Measurements from ENCODE around the gene NF1.

Gene NF1

GRCh38 chr17:31163091-31163781 lies 68.5 kb downstream of the NF1 start:
- H3K27ac ChIP-seq (ENCODE audit: low read depth, low read length) = no peak overlapping the region
- no peaks in the 10 kb centered on the region for H3K36me3 ChIP-seq (ENCODE audit: control insufficient read depth, insufficient read depth, low read length)
- DNase-seq = no peak
- H3K27me3 ChIP-seq (ENCODE audit: insufficient read depth, low read length, poor library complexity) = no peaks in the 10 kb centered on the region
- H2BK15ac ChIP-seq (replicated peaks; ENCODE audit: low read depth) = no peak overlapping the region
- no peaks in the 10 kb centered on the region for H3K79me1 ChIP-seq (ENCODE audit: low read length)
- no peak overlapping the region for H3K4me3 ChIP-seq (ENCODE audit: low read length)
- no peaks in the 10 kb centered on the region for H3K4me1 ChIP-seq (ENCODE audit: control insufficient read depth, low read depth, low read length)
- no peak overlapping the region for H3K56ac ChIP-seq (ENCODE audit: low read length)
- H2BK5ac ChIP-seq (ENCODE audit: low read length) = no peak overlapping the region
- H3K18ac ChIP-seq (ENCODE audit: low read length) = no peak overlapping the region
- no peak overlapping the region for H4K8ac ChIP-seq (ENCODE audit: low read depth, low read length)
- no peak overlapping the region for H4K5ac ChIP-seq (ENCODE audit: low read length)
- no peak overlapping the region for H2BK120ac ChIP-seq (ENCODE audit: low read depth, low read length)
- H3K23ac ChIP-seq (ENCODE audit: low read length) = no peak overlapping the region
- H2AK5ac ChIP-seq (ENCODE audit: low read length) = no peak overlapping the region
- no peak overlapping the region for H3K4me2 ChIP-seq (ENCODE audit: low read length)
- WGBS (ENCODE audit: extremely low coverage, insufficient coverage, low lambda C conversion rate) = 100% methylated on average over 1 of the region's 7 CpGs
- no peak overlapping the region for H3K9ac ChIP-seq (ENCODE audit: low read length)
- H3K79me2 ChIP-seq (ENCODE audit: control insufficient read depth, insufficient read depth, low read length) = no peaks in the 10 kb centered on the region
- no peak overlapping the region for H3K4ac ChIP-seq (ENCODE audit: low read depth, low read length)

- Histone ChIP-seq H2AK5ac (ENCODE audit: low read length) (no peak overlapping the region), H3K36me3 (ENCODE audit: control insufficient read depth, insufficient read depth, low read length) (no peaks in the 10 kb centered on the region), H4K5ac (ENCODE audit: low read length) (no peak overlapping the region), H3K4ac (ENCODE audit: low read depth, low read length) (no peak overlapping the region), H3K4me1 (ENCODE audit: control insufficient read depth, low read depth, low read length) (no peaks in the 10 kb centered on the region), H3K9ac (ENCODE audit: low read length) (no peak overlapping the region), H4K8ac (ENCODE audit: low read depth, low read length) (no peak overlapping the region), H3K23ac (ENCODE audit: low read length) (no peak overlapping the region), H2BK120ac (ENCODE audit: low read depth, low read length) (no peak overlapping the region), H3K79me1 (ENCODE audit: low read length) (no peaks in the 10 kb centered on the region), H3K18ac (ENCODE audit: low read length) (no peak overlapping the region), H3K4me2 (ENCODE audit: low read length) (no peak overlapping the region), H3K27ac (ENCODE audit: low read depth, low read length) (no peak overlapping the region), H2BK15ac (replicated peaks; ENCODE audit: low read depth) (no peak overlapping the region), H3K4me3 (ENCODE audit: low read length) (no peak overlapping the region), H3K27me3 (ENCODE audit: insufficient read depth, low read length, poor library complexity) (no peaks in the 10 kb centered on the region), H3K79me2 (ENCODE audit: control insufficient read depth, insufficient read depth, low read length) (no peaks in the 10 kb centered on the region), H3K56ac (ENCODE audit: low read length) (no peak overlapping the region), H2BK5ac (ENCODE audit: low read length) (no peak overlapping the region)
- no peak for DNase-seq
- 100% methylated on average over 1 of the region's 3 CpGs for WGBS (ENCODE audit: extremely low coverage, insufficient coverage, low lambda C conversion rate)
Measured at GRCh38 chr17:31167111-31167510, 72.3 kb downstream of the NF1 start.

- Histone ChIP-seq H2BK5ac (ENCODE audit: low read length) (no peak overlapping the region), H4K8ac (ENCODE audit: low read depth, low read length) (no peak overlapping the region), H3K9ac (ENCODE audit: low read length) (no peak overlapping the region), H2BK15ac (replicated peaks; ENCODE audit: low read depth) (no peak overlapping the region), H3K79me1 (ENCODE audit: low read length) (no peaks in the 10 kb centered on the region), H3K27me3 (ENCODE audit: insufficient read depth, low read length, poor library complexity) (no peaks in the 10 kb centered on the region), H3K4me3 (ENCODE audit: low read length) (no peak overlapping the region), H4K5ac (ENCODE audit: low read length) (no peak overlapping the region), H2BK120ac (ENCODE audit: low read depth, low read length) (no peak overlapping the region), H3K23ac (ENCODE audit: low read length) (no peak overlapping the region), H3K18ac (ENCODE audit: low read length) (no peak overlapping the region), H3K79me2 (ENCODE audit: control insufficient read depth, insufficient read depth, low read length) (no peaks in the 10 kb centered on the region), H2AK5ac (ENCODE audit: low read length) (no peak overlapping the region), H3K4me1 (ENCODE audit: control insufficient read depth, low read depth, low read length) (no peaks in the 10 kb centered on the region), H3K4ac (ENCODE audit: low read depth, low read length) (no peak overlapping the region), H3K36me3 (ENCODE audit: control insufficient read depth, insufficient read depth, low read length) (no peaks in the 10 kb centered on the region), H3K4me2 (ENCODE audit: low read length) (no peak overlapping the region), H3K56ac (ENCODE audit: low read length) (no peak overlapping the region), H3K27ac (ENCODE audit: low read depth, low read length) (no peak overlapping the region)
- no peak for DNase-seq
Measured at GRCh38 chr17:31171701-31172100, 76.9 kb downstream of the NF1 start.

- no CpG with 5 or more reads among the region's 7 CpGs for WGBS (ENCODE audit: extremely low coverage, insufficient coverage, low lambda C conversion rate)
- no peak overlapping the region for H2BK15ac ChIP-seq (replicated peaks; ENCODE audit: low read depth)
- H3K79me2 ChIP-seq (ENCODE audit: control insufficient read depth, insufficient read depth, low read length) = no peaks in the 10 kb centered on the region
- no peak for DNase-seq
- no peak overlapping the region for H3K18ac ChIP-seq (ENCODE audit: low read length)
- H3K4me1 ChIP-seq (ENCODE audit: control insufficient read depth, low read depth, low read length) = no peaks in the 10 kb centered on the region
- H3K9ac ChIP-seq (ENCODE audit: low read length) = no peak overlapping the region
- H2BK120ac ChIP-seq (ENCODE audit: low read depth, low read length) = no peak overlapping the region
- no peak overlapping the region for H3K4me3 ChIP-seq (ENCODE audit: low read length)
- no peak overlapping the region for H2BK5ac ChIP-seq (ENCODE audit: low read length)
- H4K5ac ChIP-seq (ENCODE audit: low read length) = no peak overlapping the region
- H3K36me3 ChIP-seq (ENCODE audit: control insufficient read depth, insufficient read depth, low read length) = no peaks in the 10 kb centered on the region
- no peak overlapping the region for H3K4me2 ChIP-seq (ENCODE audit: low read length)
- H2AK5ac ChIP-seq (ENCODE audit: low read length) = no peak overlapping the region
- H3K79me1 ChIP-seq (ENCODE audit: low read length) = no peaks in the 10 kb centered on the region
- no peaks in the 10 kb centered on the region for H3K27me3 ChIP-seq (ENCODE audit: insufficient read depth, low read length, poor library complexity)
- H3K27ac ChIP-seq (ENCODE audit: low read depth, low read length) = no peak overlapping the region
- H4K8ac ChIP-seq (ENCODE audit: low read depth, low read length) = no peak overlapping the region
- no peak overlapping the region for H3K23ac ChIP-seq (ENCODE audit: low read length)
- H3K4ac ChIP-seq (ENCODE audit: low read depth, low read length) = no peak overlapping the region
- H3K56ac ChIP-seq (ENCODE audit: low read length) = no peak overlapping the region
Measured at GRCh38 chr17:31172388-31172787, 77.6 kb downstream of the NF1 start.

- Histone ChIP-seq H2BK15ac (replicated peaks; ENCODE audit: low read depth) (no peak overlapping the region), H3K79me2 (ENCODE audit: control insufficient read depth, insufficient read depth, low read length) (no peaks in the 10 kb centered on the region), H2BK5ac (ENCODE audit: low read length) (no peak overlapping the region), H3K18ac (ENCODE audit: low read length) (no peak overlapping the region), H2BK120ac (ENCODE audit: low read depth, low read length) (no peak overlapping the region), H3K79me1 (ENCODE audit: low read length) (no peaks in the 10 kb centered on the region), H3K27ac (ENCODE audit: low read depth, low read length) (no peak overlapping the region), H3K4me2 (ENCODE audit: low read length) (no peak overlapping the region), H3K56ac (ENCODE audit: low read length) (no peak overlapping the region), H2AK5ac (ENCODE audit: low read length) (no peak overlapping the region), H3K4me3 (ENCODE audit: low read length) (no peak overlapping the region), H3K27me3 (ENCODE audit: insufficient read depth, low read length, poor library complexity) (no peaks in the 10 kb centered on the region), H3K4me1 (ENCODE audit: control insufficient read depth, low read depth, low read length) (no peaks in the 10 kb centered on the region), H3K23ac (ENCODE audit: low read length) (no peak overlapping the region), H3K9ac (ENCODE audit: low read length) (no peak overlapping the region), H4K8ac (ENCODE audit: low read depth, low read length) (no peak overlapping the region), H4K5ac (ENCODE audit: low read length) (no peak overlapping the region), H3K4ac (ENCODE audit: low read depth, low read length) (no peak overlapping the region), H3K36me3 (ENCODE audit: control insufficient read depth, insufficient read depth, low read length) (no peaks in the 10 kb centered on the region)
- DNase-seq = no peak
- no CpG with 5 or more reads among the region's 2 CpGs for WGBS (ENCODE audit: extremely low coverage, insufficient coverage, low lambda C conversion rate)
Measured at GRCh38 chr17:31174215-31174614, 79.4 kb downstream of the NF1 start.

GRCh38 chr17:31175237-31175636 lies 80.5 kb downstream of the NF1 start:
- H4K5ac ChIP-seq (ENCODE audit: low read length) = no peak overlapping the region
- no peaks in the 10 kb centered on the region for H3K27me3 ChIP-seq (ENCODE audit: insufficient read depth, low read length, poor library complexity)
- no peaks in the 10 kb centered on the region for H3K79me1 ChIP-seq (ENCODE audit: low read length)
- no peak overlapping the region for H2BK120ac ChIP-seq (ENCODE audit: low read depth, low read length)
- H4K8ac ChIP-seq (ENCODE audit: low read depth, low read length) = no peak overlapping the region
- H2AK5ac ChIP-seq (ENCODE audit: low read length) = no peak overlapping the region
- H2BK5ac ChIP-seq (ENCODE audit: low read length) = no peak overlapping the region
- no peak overlapping the region for H3K4ac ChIP-seq (ENCODE audit: low read depth, low read length)
- H3K79me2 ChIP-seq (ENCODE audit: control insufficient read depth, insufficient read depth, low read length) = no peaks in the 10 kb centered on the region
- no peak overlapping the region for H3K4me2 ChIP-seq (ENCODE audit: low read length)
- DNase-seq = no peak
- no peak overlapping the region for H3K4me3 ChIP-seq (ENCODE audit: low read length)
- H3K18ac ChIP-seq (ENCODE audit: low read length) = no peak overlapping the region
- H3K4me1 ChIP-seq (ENCODE audit: control insufficient read depth, low read depth, low read length) = no peaks in the 10 kb centered on the region
- no peak overlapping the region for H3K9ac ChIP-seq (ENCODE audit: low read length)
- no peak overlapping the region for H3K23ac ChIP-seq (ENCODE audit: low read length)
- H2BK15ac ChIP-seq (replicated peaks; ENCODE audit: low read depth) = no peak overlapping the region
- H3K27ac ChIP-seq (ENCODE audit: low read depth, low read length) = no peak overlapping the region
- no peak overlapping the region for H3K56ac ChIP-seq (ENCODE audit: low read length)
- H3K36me3 ChIP-seq (ENCODE audit: control insufficient read depth, insufficient read depth, low read length) = no peaks in the 10 kb centered on the region
- no CpG with 5 or more reads among the region's 5 CpGs for WGBS (ENCODE audit: extremely low coverage, insufficient coverage, low lambda C conversion rate)
